Measurements from ENCODE around the gene ACSF3. TPM values are rescaled to one million over a fixed set of nuclear protein-coding genes. Genes with fewer than 3 reads are reported as not detected.

The ACSF3 gene
- total RNA-seq, 3 donors from 2014 or later = 20.8 to 42.3 (median 40.4) TPM

DNA sequence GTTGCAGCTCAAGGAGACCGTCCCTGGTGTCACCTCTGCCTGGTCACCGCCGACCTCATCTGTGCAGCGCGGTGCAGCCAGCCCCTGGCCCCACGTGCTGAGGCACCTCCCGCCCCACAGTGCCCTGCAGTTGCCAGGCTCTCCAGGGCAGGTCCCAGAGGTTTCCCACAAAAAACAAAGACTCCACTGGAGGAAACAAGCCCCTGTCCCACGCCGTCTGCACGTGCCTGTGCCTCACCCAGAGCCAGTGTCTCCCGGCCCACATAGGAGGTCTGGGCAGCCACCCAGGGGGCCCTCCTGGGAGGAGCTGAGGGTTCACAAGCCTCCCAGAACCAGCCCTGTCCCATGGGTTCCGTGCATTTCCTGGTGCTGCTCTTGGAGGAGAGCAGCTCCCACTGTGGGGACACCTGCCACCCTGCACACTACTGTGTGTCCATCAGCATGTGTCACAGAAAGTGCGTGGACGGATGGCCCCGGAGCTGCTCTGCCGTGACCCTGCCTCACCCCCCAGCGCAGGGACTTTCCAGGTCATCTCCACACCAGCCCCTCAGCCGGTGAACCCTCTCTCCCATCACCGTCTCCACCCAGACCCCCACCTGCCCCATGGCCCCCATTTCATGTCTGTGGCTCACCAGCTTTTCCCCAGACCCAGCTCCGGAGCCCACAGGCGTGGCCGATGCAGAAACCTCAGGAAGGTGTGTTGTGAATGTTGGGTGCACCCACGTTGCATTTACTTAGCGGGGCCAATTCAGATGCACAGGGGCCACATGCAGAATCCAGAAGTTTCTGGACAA, 60.9 kb downstream of the ACSF3 start:
- TF ChIP-seq, protein P1, sequence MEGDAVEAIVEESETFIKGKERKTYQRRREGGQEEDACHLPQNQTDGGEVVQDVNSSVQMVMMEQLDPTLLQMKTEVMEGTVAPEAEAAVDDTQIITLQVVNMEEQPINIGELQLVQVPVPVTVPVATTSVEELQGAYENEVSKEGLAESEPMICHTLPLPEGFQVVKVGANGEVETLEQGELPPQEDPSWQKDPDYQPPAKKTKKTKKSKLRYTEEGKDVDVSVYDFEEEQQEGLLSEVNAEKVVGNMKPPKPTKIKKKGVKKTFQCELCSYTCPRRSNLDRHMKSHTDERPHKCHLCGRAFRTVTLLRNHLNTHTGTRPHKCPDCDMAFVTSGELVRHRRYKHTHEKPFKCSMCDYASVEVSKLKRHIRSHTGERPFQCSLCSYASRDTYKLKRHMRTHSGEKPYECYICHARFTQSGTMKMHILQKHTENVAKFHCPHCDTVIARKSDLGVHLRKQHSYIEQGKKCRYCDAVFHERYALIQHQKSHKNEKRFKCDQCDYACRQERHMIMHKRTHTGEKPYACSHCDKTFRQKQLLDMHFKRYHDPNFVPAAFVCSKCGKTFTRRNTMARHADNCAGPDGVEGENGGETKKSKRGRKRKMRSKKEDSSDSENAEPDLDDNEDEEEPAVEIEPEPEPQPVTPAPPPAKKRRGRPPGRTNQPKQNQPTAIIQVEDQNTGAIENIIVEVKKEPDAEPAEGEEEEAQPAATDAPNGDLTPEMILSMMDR (IDR thresholded peaks at IDR 0.05) = no peak
- TF ChIP-seq POLR2A (IDR thresholded peaks at IDR 0.05) = no peak
- TF ChIP-seq POLR2AphosphoS5 (IDR thresholded peaks at IDR 0.05) = no peak
- DNase-seq (ENCODE audit: low spot score in 2 of 2) = no peak

DNA sequence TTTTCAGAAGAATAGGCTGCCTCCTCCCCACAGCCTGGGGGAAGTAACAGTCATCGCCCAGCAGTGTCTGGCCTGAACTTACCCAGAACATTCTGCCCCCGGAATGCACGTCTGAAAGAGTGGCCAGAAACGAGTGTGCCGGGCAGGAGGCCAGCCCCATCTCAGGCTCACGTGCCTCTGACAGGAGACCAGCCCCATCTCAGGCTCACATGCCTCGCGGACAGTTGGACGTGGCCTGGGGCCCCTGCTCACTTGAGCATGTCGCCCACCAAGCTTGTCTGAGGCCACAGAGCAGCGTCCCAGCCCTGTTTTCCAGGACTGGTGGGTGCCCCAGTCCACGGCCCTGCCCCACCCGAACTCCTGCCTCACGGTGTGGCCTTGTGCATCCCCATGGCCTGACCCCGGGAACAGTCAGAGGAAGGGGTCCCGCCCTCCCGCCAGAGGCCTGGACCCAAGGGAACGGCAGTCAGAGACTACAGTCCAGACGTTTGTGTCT, 61.6 kb downstream of the ACSF3 start:
- H3K27ac ChIP-seq = no peak overlapping the region
- H3K9me3 ChIP-seq = no peaks in the 10 kb centered on the region
- H3K4me1 ChIP-seq = peaks cover 4 to 18% of the 10 kb centered on the region in 2 donors
- DNase-seq (ENCODE audit: low spot score in 2 of 2) = peak in 1 of 2 donors; percentile 55
- peak overlapping the region in 1 of 3 donors; percentile 19 for H3K4me3 ChIP-seq
- TF ChIP-seq POLR2AphosphoS5 (IDR thresholded peaks at IDR 0.05) (peak in 2 of 3 donors; percentile 24 to 56), POLR2A (IDR thresholded peaks at IDR 0.05) (no peak)
- TF ChIP-seq, protein P1 (IDR thresholded peaks at IDR 0.05) = no peak
- intact Hi-C loops (cut with DNase I; ENCODE audit: low total_unique reads) = no loop called here
- H3K27me3 ChIP-seq = peaks cover 0 to 14% of the 10 kb centered on the region in 2 donors
- H3K36me3 ChIP-seq = no peaks in the 10 kb centered on the region

More for the DNA sequence above, 60.9 kb downstream of the ACSF3 start:
- Histone ChIP-seq H3K9me3 (peaks cover 2 to 4% of the 10 kb centered on the region in 2 donors), H3K4me1 (peaks cover 4 to 18% of the 10 kb centered on the region in 2 donors), H3K27ac (no peak overlapping the region), H3K36me3 (no peaks in the 10 kb centered on the region), H3K4me3 (no peak overlapping the region), H3K27me3 (peaks cover 0 to 8% of the 10 kb centered on the region in 2 donors)
- intact Hi-C loops (cut with DNase I; ENCODE audit: low total_unique reads) = no loop called here

DNA sequence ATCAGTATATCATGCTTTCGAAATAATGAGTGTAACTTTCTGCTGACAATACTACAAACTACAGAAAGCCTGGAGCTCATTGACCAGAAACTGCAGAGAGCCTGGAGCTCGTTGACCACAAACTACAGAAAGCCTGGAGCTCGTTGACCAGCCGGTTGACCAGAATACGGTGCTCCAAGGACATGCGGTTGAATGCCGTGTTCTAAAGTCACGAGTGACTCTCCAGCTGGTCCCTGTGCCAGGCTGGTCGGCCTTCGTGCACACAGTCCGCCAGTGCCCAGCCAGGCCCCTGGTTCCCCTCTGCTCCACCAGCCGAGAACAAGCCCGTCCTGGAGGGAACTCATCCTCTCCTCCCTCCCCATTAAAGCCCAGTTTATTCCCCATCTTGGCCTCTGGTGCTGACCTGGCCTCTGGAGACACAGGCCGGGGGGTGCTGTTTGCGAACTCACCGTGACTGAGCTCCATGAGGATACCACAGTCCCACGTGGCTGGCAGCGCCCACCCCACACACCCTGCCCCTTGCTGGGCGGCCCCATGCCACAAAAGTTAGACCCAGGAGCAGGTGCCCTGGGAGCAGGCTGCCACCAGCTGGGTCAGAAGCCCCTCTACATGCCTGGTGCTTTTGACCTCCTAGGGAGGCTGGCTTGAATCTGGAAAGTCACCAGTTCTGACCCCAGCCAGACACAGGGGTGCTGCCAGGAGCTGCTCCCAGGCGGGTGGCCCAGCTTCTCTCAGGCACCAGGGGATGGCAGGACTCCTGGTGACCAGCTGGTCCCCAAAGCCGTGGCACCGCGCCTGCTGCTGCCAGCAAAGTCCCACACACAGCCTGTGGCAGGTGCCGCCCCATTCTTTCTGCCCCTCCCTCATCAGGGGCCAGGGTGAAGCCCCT, 62.4 kb downstream of the ACSF3 start:
- Histone ChIP-seq H3K4me1 (peaks cover 4 to 18% of the 10 kb centered on the region in 2 donors), H3K27me3 (peaks cover 0 to 22% of the 10 kb centered on the region in 2 donors), H3K9me3 (no peaks in the 10 kb centered on the region), H3K36me3 (no peaks in the 10 kb centered on the region), H3K4me3 (no peak overlapping the region), H3K27ac (no peak overlapping the region)
- no peak for DNase-seq (ENCODE audit: low spot score in 2 of 2)
- intact Hi-C loops (cut with DNase I; ENCODE audit: low total_unique reads) = no loop called here
- TF ChIP-seq POLR2AphosphoS5 (IDR thresholded peaks at IDR 0.05) (no peak), POLR2A (IDR thresholded peaks at IDR 0.05) (no peak)

DNA sequence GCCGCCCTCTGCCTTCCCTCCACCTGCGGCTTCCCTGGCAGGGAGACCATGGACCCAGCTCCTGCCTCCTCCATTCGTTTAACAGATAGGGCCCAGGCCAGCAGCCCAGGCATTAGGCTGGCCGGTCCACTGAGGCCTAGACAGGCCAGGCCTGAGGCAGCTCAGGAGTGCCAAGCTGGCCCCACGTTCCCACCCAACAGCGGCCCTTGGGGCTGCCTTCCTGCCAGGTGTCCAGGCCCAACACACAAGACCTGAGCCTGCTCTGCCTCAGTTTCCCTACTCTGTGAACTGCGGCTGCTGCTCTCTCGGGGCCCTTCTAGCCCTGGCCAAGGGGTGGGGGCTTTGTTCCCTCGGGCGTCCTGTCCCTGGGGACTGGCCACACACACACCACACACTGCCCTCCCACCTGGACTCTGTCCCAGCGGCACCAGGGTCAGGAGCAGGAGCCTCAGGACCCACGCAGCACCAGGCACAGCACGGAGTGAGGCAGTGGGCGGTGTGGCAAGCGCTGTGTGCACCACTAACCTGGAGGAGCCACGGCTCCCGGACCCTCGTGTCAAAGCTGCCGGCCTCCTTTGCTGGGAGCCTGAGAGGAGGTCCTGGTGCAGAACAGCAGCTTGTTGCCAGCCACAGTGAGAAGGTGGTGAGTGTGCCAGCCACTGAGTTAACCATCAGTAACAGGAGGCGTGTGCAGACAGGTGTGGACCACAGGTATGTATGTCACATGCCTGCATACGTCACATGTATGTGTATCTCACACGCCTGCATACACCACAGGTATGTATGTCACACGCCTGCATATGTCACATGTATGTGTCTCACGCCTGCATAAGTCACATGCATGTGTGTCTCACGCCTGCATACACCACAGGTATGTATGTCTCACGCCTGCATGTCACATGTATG, 63.3 kb downstream of the ACSF3 start:
- Histone ChIP-seq H3K27me3 (peaks cover 0 to 31% of the 10 kb centered on the region in 2 donors), H3K4me3 (no peak overlapping the region), H3K36me3 (no peaks in the 10 kb centered on the region), H3K9me3 (no peaks in the 10 kb centered on the region), H3K27ac (no peak overlapping the region), H3K4me1 (peaks cover 4 to 18% of the 10 kb centered on the region in 2 donors)
- intact Hi-C loops (cut with DNase I; ENCODE audit: low total_unique reads) = no loop called here
- TF ChIP-seq, protein P1 (IDR thresholded peaks at IDR 0.05) = no peak
- TF ChIP-seq POLR2AphosphoS5 (IDR thresholded peaks at IDR 0.05) = no peak
- TF ChIP-seq POLR2A (IDR thresholded peaks at IDR 0.05) = no peak
- DNase-seq (ENCODE audit: low spot score in 2 of 2) = no peak

DNA sequence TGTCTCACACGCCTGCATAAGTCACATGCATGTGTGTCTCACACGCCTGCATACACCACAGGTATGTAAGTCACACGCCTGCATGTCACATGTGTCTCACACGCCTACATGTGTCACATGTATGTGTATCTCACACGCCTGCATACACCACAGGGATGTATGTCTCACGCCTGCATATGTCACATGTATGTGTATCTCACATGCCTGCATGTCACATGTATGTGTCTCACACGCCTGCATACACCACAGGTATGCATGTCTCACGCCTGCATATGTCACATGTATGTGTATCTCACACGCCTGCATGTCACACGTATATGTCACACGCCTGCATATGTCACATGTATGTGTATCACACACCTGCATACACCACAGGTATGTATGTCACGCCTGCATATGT, 64.1 kb downstream of the ACSF3 start:
- TF ChIP-seq POLR2A (IDR thresholded peaks at IDR 0.05) (no peak), POLR2AphosphoS5 (IDR thresholded peaks at IDR 0.05) (no peak)
- TF ChIP-seq, protein P1 (IDR thresholded peaks at IDR 0.05) = no peak
- peaks cover 4 to 18% of the 10 kb centered on the region in 2 donors for H3K4me1 ChIP-seq
- intact Hi-C loops (cut with DNase I; ENCODE audit: low total_unique reads) = no loop called here
- no peak overlapping the region for H3K27ac ChIP-seq
- no peaks in the 10 kb centered on the region for H3K36me3 ChIP-seq
- no peak overlapping the region for H3K4me3 ChIP-seq
- H3K9me3 ChIP-seq = no peaks in the 10 kb centered on the region
- peaks cover 0 to 38% of the 10 kb centered on the region in 2 donors for H3K27me3 ChIP-seq
- DNase-seq (ENCODE audit: low spot score in 2 of 2) = no peak

Measured in breast epithelium (tissue), 4 donors.